MCF 10A (cell line): Measurements from ENCODE around the gene NT5C3B. TPM values are rescaled to one million over a fixed set of nuclear protein-coding genes. Genes with fewer than 3 reads are reported as not detected.
A peak's percentile ranks its signal among the peaks of the same experiment; 100 is the strongest.

Source experiments
- BruUV-seq: library from RNA; stranded (reverse); fragments of 400-500 nt; replicated peaks from 2 replicates; lab custom pipeline; 2021; lab: Mats Ljungman, UMichigan
- CTCF ChIA-PET: fragments of 300-600 bp; sonication (Branson Sonifier 250); formaldehyde crosslinking; extraction: SDS; loops from one replicate; lab custom pipeline; 2021; ENCODE audit warnings: antibody characterized with exemption, inconsistent platforms; lab: Yijun Ruan, JAX
- POLR2A ChIA-PET: fragments of 300-600, 350-650 bp; sonication (Branson Sonifier 250); formaldehyde crosslinking; extraction: SDS; loops from one replicate; lab custom pipeline; 2020; ENCODE audit warnings: antibody characterized with exemption, inconsistent platforms; lab: Yijun Ruan, JAX
- DNase-seq: peaks from one replicate; pipeline ENCODE4 v3.0.0-alpha.2; 2018; ENCODE audit not compliant: unreplicated experiment
- H3K27ac Mint-ChIP-seq: one replicate; pipeline ENCODE4 v1.8.0; 2022; ENCODE audit warnings: mild to moderate bottlenecking, low read depth, mixed read lengths; ENCODE audit not compliant: unreplicated experiment
- H3K27me3 Mint-ChIP-seq: one replicate; pipeline ENCODE4 v1.8.0; 2022; ENCODE audit warnings: mixed read lengths; ENCODE audit not compliant: insufficient read depth, unreplicated experiment
- H3K36me3 Mint-ChIP-seq: one replicate; pipeline ENCODE4 v1.8.0; 2022; ENCODE audit warnings: mild to moderate bottlenecking, moderate library complexity, mixed read lengths; ENCODE audit not compliant: insufficient read depth, unreplicated experiment
- H3K4me1 Mint-ChIP-seq: one replicate; pipeline ENCODE4 v1.8.0; 2022; ENCODE audit warnings: mixed read lengths; ENCODE audit not compliant: insufficient read depth, unreplicated experiment
- H3K4me3 Mint-ChIP-seq: one replicate; pipeline ENCODE4 v1.8.0; 2022; ENCODE audit warnings: mild to moderate bottlenecking, moderate library complexity, mixed read lengths; ENCODE audit not compliant: unreplicated experiment
- H3K9me3 Mint-ChIP-seq: one replicate; pipeline ENCODE4 v1.8.0; 2022; ENCODE audit warnings: mixed read lengths; ENCODE audit not compliant: unreplicated experiment
- CTCF ChIP-seq: fragments of 200-600 bp; IDR thresholded peaks from one replicate; pipeline ENCODE4 v1.8.0; 2022; ENCODE audit warnings: antibody characterized with exemption, mild to moderate bottlenecking; ENCODE audit not compliant: unreplicated experiment
- intact Hi-C: fragments of 100-400 bp; cut with micrococcal nuclease; formaldehyde crosslinking; loops from 2 replicates; pipeline ENCODE4 v1.14.1; 2022
- total RNA-seq: library from RNA; stranded (reverse); gene quantifications from 2 replicates; pipeline ENCODE4 v1.2.3, GENCODE V29; 2022

The NT5C3B gene
- total RNA-seq, 1 experiment from 2014 or later, result 59.8 TPM

GRCh38 chr17:41786227-41787020 lies 49.6 kb downstream of the NT5C3B start, which contains the start of gene JUP:
Gene JUP, minus strand, starts transcription at chr17:41786711. Its CDS starts 14,857 bp downstream, at chr17:41771854.
- peaks cover 24% of the 10 kb centered on the region for H3K36me3 Mint-ChIP-seq
- intact Hi-C loops, result loop anchor here (1.0 kb wide), 1 partner anchor 15 kb away; no protein-coding TSS in a partner anchor
- H3K27ac Mint-ChIP-seq, result peak within 1 kb of the TSS; percentile 70
- no TSS peak for BruUV-seq
- H3K9me3 Mint-ChIP-seq, result no peaks in the 10 kb centered on the region
- DNase-seq, result peak; percentile 100
- H3K4me3 Mint-ChIP-seq, result peak within 1 kb of the TSS; percentile 74
- CTCF ChIA-PET, result interaction anchor here (0.6 to 4.3 kb wide), 15 partner anchors 8 to 234 kb away, joined by 3 to 73 read pairs (median 4); no protein-coding TSS in a partner anchor
- peaks cover 33% of the 10 kb centered on the region for H3K4me1 Mint-ChIP-seq
- POLR2A ChIA-PET, result interaction anchor here (0.5 to 18.0 kb wide), 29 partner anchors 11 to 1806 kb away, joined by 3 to 599 read pairs (median 5); partner anchors contain the start of genes ACLY, CAVIN1, CNP and DNAJC7
- no peaks in the 10 kb centered on the region for H3K27me3 Mint-ChIP-seq
- TF ChIP-seq CTCF, result peak; percentile 77

DNA sequence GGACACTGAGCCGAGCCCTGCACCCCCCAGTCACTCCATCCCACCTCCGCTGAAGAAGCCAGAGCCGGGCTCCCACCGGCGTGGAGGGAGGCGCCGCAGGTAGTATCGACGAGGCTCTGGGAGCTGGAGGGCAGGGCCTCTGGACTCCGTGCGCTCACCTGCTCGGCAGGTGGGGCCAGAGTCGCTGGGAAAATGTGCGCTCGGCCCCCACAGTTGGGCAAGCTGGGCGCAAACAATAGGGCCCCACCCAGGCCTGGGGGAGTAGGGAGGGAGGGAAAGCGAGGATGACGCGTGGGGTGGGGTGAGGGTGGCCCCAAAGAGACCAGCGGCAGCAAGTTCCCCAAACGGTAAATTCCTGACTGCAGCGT lies 50.2 kb downstream of the NT5C3B start:
- TF ChIP-seq CTCF, result no peak
- intact Hi-C loops, result loop anchor here (1.0 kb wide), 1 partner anchor 15 kb away; no protein-coding TSS in a partner anchor
- ChIA-PET POLR2A (interaction anchor here (0.5 to 18.0 kb wide), 27 partner anchors 10 to 1805 kb away, joined by 3 to 599 read pairs (median 6); partner anchors contain the start of genes ACLY, CNP, DNAJC7 and EIF1), CTCF (interaction anchor here (0.6 to 4.3 kb wide), 15 partner anchors 9 to 188 kb away, joined by 3 to 73 read pairs (median 5); no protein-coding TSS in a partner anchor)
- peak; percentile 93 for DNase-seq
- no peaks in the 10 kb centered on the region for H3K9me3 Mint-ChIP-seq
- H3K27ac Mint-ChIP-seq, result peak overlapping the region; percentile 70
- peak overlapping the region; percentile 74 for H3K4me3 Mint-ChIP-seq
- H3K4me1 Mint-ChIP-seq, result peaks cover 34% of the 10 kb centered on the region
- H3K27me3 Mint-ChIP-seq, result no peaks in the 10 kb centered on the region
- no TSS peak for BruUV-seq
- peaks cover 26% of the 10 kb centered on the region for H3K36me3 Mint-ChIP-seq

DNA sequence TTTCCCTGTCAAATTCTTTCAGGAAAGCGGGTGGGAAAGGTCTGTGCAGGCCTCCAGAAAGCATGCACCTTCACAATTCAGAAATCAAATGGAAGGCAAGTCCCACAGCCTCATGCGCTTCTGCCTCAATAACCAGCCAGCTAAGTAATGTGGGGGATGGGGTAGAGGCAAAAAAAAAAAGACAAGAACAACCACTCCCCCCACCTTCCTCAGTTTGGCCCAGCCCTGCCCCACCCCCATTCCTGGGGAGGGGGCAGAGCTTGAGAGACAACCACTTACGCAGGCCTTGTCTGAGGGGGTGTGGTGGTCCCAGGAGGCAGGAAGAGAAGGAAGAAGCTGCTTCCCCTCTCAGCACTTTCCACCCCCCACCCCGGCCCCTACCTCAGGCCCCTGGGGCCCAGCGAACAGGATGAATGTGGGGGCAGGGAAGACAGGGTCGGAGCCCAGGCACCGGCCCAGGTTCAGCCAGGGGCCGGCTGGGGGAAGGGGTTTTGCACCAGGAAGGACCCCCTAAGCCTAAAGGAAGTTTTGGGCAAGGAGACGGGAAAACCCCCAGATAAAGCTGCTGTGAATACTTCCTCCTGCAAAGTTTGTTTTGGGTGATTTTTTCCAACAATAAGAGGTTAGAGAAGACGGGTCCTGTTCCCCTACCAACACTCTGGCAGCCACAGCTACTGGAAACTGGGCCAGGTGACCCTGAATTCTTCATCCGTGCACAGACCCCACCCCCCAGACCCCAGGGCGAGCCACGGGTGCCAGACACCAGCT lies 50.8 kb downstream of the NT5C3B start:
- no peaks in the 10 kb centered on the region for H3K9me3 Mint-ChIP-seq
- no peak for TF ChIP-seq CTCF
- ChIA-PET POLR2A (interaction anchor here (0.5 to 18.0 kb wide), 22 partner anchors 10 to 369 kb away, joined by 3 to 599 read pairs (median 6); partner anchors contain the start of genes ACLY, CNP, DNAJC7 and EIF1), CTCF (interaction anchor here (0.6 to 4.3 kb wide), 16 partner anchors 10 to 1356 kb away, joined by 3 to 73 read pairs (median 4); no protein-coding TSS in a partner anchor)
- peak; percentile 58 for DNase-seq
- H3K4me3 Mint-ChIP-seq, result peak overlapping the region; percentile 74
- intact Hi-C loops, result no loop called here
- TSS peak; percentile 44 for BruUV-seq
- H3K27me3 Mint-ChIP-seq, result no peaks in the 10 kb centered on the region
- H3K36me3 Mint-ChIP-seq, result peaks cover 29% of the 10 kb centered on the region
- H3K27ac Mint-ChIP-seq, result peak overlapping the region; percentile 70
- peaks cover 34% of the 10 kb centered on the region for H3K4me1 Mint-ChIP-seq
